ENCODE measurements around the gene NRDC.
A peak's percentile ranks its signal among the peaks of the same experiment; 100 is the strongest.

Gene NRDC

GRCh38 chr1:51784997-51785421, 93.5 kb downstream of the NRDC start:
- H3K27ac ChIP-seq: no peak overlapping the region
- TF ChIP-seq CTCF (conservative IDR thresholded peaks at IDR 0.05): no peak

GRCh38 chr1:51780927-51781326, 97.6 kb downstream of the NRDC start:
- H3K27ac ChIP-seq: no peak overlapping the region
- no peak for TF ChIP-seq CTCF (conservative IDR thresholded peaks at IDR 0.05)

- H3K27ac ChIP-seq: no peak overlapping the region
- TF ChIP-seq CTCF (conservative IDR thresholded peaks at IDR 0.05): no peak
Observed at GRCh38 chr1:51776408-51776807, 102.1 kb downstream of the NRDC start.

- no peak overlapping the region for H3K27ac ChIP-seq
- peak; percentile 88 for TF ChIP-seq CTCF (conservative IDR thresholded peaks at IDR 0.05)
Observed at GRCh38 chr1:51768971-51769588, 109.4 kb downstream of the NRDC start.

GRCh38 chr1:51761351-51761750, 117.2 kb downstream of the NRDC start:
- no peak overlapping the region for H3K27ac ChIP-seq
- no peak for TF ChIP-seq CTCF (conservative IDR thresholded peaks at IDR 0.05)

GRCh38 chr1:51760872-51761271, 117.7 kb downstream of the NRDC start:
- no peak overlapping the region for H3K27ac ChIP-seq

GRCh38 chr1:51758310-51758709, 120.2 kb downstream of the NRDC start:
- TF ChIP-seq CTCF (conservative IDR thresholded peaks at IDR 0.05): no peak
- H3K27ac ChIP-seq: no peak overlapping the region

More at GRCh38 chr1:51760872-51761271, 117.7 kb downstream of the NRDC start:
- TF ChIP-seq CTCF (conservative IDR thresholded peaks at IDR 0.05): no peak

All from VCaP (cell line).